ENCODE measurements around the gene SHE.
A peak's percentile ranks its signal among the peaks of the same experiment; 100 is the strongest.

Gene SHE

DNA sequence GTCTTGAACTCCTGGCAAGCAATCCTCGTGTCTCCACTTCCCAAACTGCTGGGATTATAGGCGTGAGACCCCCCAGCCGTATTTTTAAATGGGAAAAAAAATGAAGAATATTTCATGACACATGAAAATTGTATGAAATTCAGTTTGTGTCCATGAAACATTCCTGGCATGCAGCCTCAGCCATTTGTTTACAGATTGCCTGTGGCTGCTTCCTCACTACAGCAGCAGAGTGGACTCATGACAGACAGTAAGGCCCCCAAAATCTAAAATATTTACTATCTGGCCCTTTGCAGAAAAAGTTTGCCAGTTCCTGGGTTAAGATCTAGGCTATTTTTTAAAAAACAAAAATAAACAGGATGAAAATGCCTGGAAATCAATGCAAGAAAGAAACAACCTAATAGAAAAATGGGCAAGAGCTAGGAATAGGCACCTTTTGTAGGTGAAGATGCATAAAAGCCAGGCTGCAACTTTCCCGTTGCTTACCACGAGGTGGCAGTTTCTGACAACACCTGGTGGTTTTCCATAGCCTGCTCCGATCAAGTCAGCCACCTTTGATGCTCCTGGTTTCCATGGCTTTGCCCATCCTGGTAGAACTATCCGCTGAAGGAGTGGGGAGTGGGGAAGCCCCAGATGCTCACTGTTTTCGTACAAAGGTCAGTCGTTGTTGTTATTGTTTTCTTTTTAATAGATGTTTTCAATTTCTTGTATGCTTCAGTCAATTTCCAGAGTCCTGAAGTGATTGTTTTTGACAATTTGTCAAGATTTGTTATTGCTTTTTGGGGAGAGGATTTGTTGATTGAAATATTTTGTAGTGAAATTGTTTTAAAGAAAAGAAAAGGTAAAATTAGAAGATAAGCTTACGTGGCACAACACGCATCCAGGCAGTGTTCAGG, 32.0 kb upstream of the SHE start:
- TF ChIP-seq YY1 (IDR thresholded peaks at IDR 0.05; ENCODE audit: low read depth), result no peak
- peak; percentile 72 for TF ChIP-seq RAD21 (IDR thresholded peaks at IDR 0.05; ENCODE audit: low read depth)

GRCh38 chr1:154529308-154529707, 27.1 kb upstream of the SHE start:
- TF ChIP-seq FOXM1 (IDR thresholded peaks at IDR 0.05; ENCODE audit: borderline replicate concordance, low read depth) (no peak), YY1 (IDR thresholded peaks at IDR 0.05; ENCODE audit: low read depth) (no peak), EGR1 (IDR thresholded peaks at IDR 0.05) (no peak), CREB1 (IDR thresholded peaks at IDR 0.05; ENCODE audit: low read depth) (no peak), NFIC (IDR thresholded peaks at IDR 0.05) (no peak), CEBPB (IDR thresholded peaks at IDR 0.05) (no peak), RAD21 (IDR thresholded peaks at IDR 0.05; ENCODE audit: low read depth) (no peak), TCF12 (IDR thresholded peaks at IDR 0.05; ENCODE audit: low read depth) (no peak), TEAD4 (IDR thresholded peaks at IDR 0.05) (no peak), ZBTB7A (IDR thresholded peaks at IDR 0.05; ENCODE audit: low read depth) (no peak), TAF1 (IDR thresholded peaks at IDR 0.05; ENCODE audit: low read depth) (no peak), EP300 (IDR thresholded peaks at IDR 0.05; ENCODE audit: borderline replicate concordance) (no peak)
- TF ChIP-seq, protein P1, sequence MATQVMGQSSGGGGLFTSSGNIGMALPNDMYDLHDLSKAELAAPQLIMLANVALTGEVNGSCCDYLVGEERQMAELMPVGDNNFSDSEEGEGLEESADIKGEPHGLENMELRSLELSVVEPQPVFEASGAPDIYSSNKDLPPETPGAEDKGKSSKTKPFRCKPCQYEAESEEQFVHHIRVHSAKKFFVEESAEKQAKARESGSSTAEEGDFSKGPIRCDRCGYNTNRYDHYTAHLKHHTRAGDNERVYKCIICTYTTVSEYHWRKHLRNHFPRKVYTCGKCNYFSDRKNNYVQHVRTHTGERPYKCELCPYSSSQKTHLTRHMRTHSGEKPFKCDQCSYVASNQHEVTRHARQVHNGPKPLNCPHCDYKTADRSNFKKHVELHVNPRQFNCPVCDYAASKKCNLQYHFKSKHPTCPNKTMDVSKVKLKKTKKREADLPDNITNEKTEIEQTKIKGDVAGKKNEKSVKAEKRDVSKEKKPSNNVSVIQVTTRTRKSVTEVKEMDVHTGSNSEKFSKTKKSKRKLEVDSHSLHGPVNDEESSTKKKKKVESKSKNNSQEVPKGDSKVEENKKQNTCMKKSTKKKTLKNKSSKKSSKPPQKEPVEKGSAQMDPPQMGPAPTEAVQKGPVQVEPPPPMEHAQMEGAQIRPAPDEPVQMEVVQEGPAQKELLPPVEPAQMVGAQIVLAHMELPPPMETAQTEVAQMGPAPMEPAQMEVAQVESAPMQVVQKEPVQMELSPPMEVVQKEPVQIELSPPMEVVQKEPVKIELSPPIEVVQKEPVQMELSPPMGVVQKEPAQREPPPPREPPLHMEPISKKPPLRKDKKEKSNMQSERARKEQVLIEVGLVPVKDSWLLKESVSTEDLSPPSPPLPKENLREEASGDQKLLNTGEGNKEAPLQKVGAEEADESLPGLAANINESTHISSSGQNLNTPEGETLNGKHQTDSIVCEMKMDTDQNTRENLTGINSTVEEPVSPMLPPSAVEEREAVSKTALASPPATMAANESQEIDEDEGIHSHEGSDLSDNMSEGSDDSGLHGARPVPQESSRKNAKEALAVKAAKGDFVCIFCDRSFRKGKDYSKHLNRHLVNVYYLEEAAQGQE (IDR thresholded peaks at IDR 0.05; ENCODE audit: low read depth), result no peak
- TF ChIP-seq, protein P2, sequence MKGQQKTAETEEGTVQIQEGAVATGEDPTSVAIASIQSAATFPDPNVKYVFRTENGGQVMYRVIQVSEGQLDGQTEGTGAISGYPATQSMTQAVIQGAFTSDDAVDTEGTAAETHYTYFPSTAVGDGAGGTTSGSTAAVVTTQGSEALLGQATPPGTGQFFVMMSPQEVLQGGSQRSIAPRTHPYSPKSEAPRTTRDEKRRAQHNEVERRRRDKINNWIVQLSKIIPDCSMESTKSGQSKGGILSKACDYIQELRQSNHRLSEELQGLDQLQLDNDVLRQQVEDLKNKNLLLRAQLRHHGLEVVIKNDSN (IDR thresholded peaks at IDR 0.05), result no peak
- TF ChIP-seq, protein P3, sequence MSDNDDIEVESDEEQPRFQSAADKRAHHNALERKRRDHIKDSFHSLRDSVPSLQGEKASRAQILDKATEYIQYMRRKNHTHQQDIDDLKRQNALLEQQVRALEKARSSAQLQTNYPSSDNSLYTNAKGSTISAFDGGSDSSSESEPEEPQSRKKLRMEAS (IDR thresholded peaks at IDR 0.05), result no peak

DNA sequence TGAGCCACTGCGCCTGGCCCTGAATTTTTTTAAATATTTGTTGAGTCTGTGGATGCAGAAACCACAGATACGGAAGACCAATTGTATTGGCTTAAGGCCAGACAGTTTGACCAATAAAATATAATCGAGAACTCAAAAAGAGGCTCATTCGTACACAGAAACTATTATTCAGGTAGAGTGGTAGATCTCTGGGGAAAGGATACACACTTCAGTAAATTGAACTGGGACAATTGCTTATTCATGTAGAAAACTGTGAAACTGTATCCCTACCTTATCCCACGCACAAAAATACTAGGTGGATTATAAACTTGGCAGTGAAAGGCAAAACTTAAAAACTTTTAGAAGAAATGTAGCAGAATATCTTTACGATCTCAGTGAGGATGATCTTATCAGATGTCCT, 25.0 kb upstream of the SHE start:
- TF ChIP-seq CREB1 (IDR thresholded peaks at IDR 0.05; ENCODE audit: low read depth) (no peak), NFIC (IDR thresholded peaks at IDR 0.05) (0 out of 2 replicates have a peak, but pooled peaks have one; percentile 19)

DNA sequence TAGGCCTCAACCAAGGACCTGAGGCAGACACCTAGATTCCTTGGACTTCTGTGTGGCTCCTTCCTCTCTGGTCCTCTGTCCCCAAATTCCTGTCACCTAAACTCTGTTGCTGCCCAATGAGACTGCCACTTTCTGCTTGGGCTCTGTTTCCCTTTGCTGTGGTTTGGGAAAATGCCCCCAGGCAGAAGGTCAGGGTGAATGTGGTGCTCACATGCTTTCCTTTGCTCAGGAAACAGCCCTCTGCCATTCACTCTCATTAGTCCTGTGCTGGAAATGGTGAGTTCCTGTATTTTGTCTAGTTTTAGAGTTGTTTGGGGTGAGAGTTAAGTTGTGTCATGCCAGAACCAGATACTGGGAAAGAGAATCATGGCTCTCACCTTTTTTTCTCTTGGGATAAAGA, 22.7 kb upstream of the SHE start:
- TF ChIP-seq CREB1 (IDR thresholded peaks at IDR 0.05; ENCODE audit: low read depth) (no peak), YY1 (IDR thresholded peaks at IDR 0.05; ENCODE audit: low read depth) (no peak), TAF1 (IDR thresholded peaks at IDR 0.05; ENCODE audit: low read depth) (no peak), EGR1 (IDR thresholded peaks at IDR 0.05) (no peak), NFIC (IDR thresholded peaks at IDR 0.05) (no peak), RAD21 (IDR thresholded peaks at IDR 0.05; ENCODE audit: low read depth) (no peak), ZBTB7A (IDR thresholded peaks at IDR 0.05; ENCODE audit: low read depth) (no peak), EP300 (IDR thresholded peaks at IDR 0.05; ENCODE audit: borderline replicate concordance) (no peak), TEAD4 (IDR thresholded peaks at IDR 0.05) (no peak)
- TF ChIP-seq, protein P2 (IDR thresholded peaks at IDR 0.05), result no peak
- TF ChIP-seq, protein P1 (IDR thresholded peaks at IDR 0.05; ENCODE audit: low read depth), result no peak

DNA sequence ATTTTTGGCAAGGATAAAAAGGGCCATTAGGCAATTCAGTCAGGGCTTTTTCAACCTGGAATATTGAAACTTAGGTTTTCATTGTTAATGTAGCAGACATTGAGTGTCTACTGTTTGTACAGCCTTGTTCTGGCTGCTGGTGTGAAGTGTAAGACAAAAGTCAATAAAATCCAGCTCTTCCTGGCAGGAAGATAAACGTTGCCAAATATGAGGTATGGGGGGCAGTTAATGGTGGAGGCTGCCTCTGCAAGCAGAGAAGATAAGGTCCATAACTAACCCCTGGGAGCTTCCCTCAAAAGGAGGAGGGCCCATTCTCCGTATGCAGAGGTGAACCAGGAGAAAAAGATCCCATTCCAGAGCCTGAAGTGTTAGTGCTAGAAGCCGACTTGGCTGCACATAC, 19.5 kb upstream of the SHE start:
- TF ChIP-seq RAD21 (IDR thresholded peaks at IDR 0.05; ENCODE audit: low read depth), result no peak
- TF ChIP-seq, protein P1 (IDR thresholded peaks at IDR 0.05; ENCODE audit: low read depth), result no peak

Data from Ishikawa (cell line).